GM19193 (cell line): Measurements from ENCODE around the gene IL21R.

ENCODE experiments used
- POLR2A ChIP-seq: IDR thresholded peaks from 4 replicates; pipeline ENCODE4 v1.6.1; 2011; ENCODE audit not compliant: insufficient read depth, insufficient read length; ENCODE audit errors: extremely low read depth

Gene IL21R

GRCh38 chr16:27500801-27501200 lies 98.8 kb downstream of the IL21R start:
- no peak for TF ChIP-seq POLR2A
